Breast epithelium (tissue), 4 donors: Measurements from ENCODE around the gene PTBP1. TPM values are rescaled to one million over a fixed set of nuclear protein-coding genes. Genes with fewer than 3 reads are reported as not detected.

Experiments
- DNase-seq, 2 donors: peaks; one replicate each; pipeline ENCODE4 v3.0.0-alpha.2; 2019; ENCODE audit warnings: low spot score in 2 of 2
- H3K27ac ChIP-seq, 2 donors: fragments of 200-600 bp; sonication (generic) in 1 of 2; one replicate each; pipeline ENCODE4 v1.5.1; 2016 to 2019; ENCODE audit warnings: mild to moderate bottlenecking in 1 of 2
- H3K27me3 ChIP-seq, 2 donors: fragments of 200-600 bp; sonication (generic) in 1 of 2; one replicate each; pipeline versions ENCODE4 v1.5.1 to v1.6.0; 2017 to 2019; ENCODE audit warnings: control low read depth in 1 of 2, mild to moderate bottlenecking in 1 of 2
- H3K36me3 ChIP-seq: fragments of 200-600 bp; one replicate; pipeline ENCODE4 v1.5.1; 2019
- H3K4me1 ChIP-seq, 2 donors: fragments of 200-600 bp; sonication (generic); one replicate each; pipeline ENCODE4 v1.5.1; 2016 to 2019; ENCODE audit warnings: control low read depth in 1 of 2
- H3K4me3 ChIP-seq, 3 donors: fragments of 200-600 bp; sonication (generic); 1 replicate in 2 of 3; 2 replicates in 1 of 3; pipeline ENCODE4 v1.5.1; 2016 to 2019; ENCODE audit warnings: mild to moderate bottlenecking in 3 of 3, moderate library complexity in 2 of 3
- H3K9me3 ChIP-seq, 2 donors: fragments of 200-600 bp; sonication (generic) in 1 of 2; one replicate each; pipeline ENCODE4 v1.5.1; 2016 to 2019; ENCODE audit warnings: control low read depth in 1 of 2
- POLR2A ChIP-seq: fragments of 450-650 bp; IDR thresholded peaks from one replicate; pipeline ENCODE4 v1.6.1; 2016; ENCODE audit warnings: antibody characterized with exemption, mild to moderate bottlenecking, moderate library complexity
- POLR2AphosphoS5 ChIP-seq, 3 donors: sonication (generic); formaldehyde crosslinking; IDR thresholded peaks; one replicate each; pipeline ENCODE4 v1.6.1; 2017; ENCODE audit warnings: antibody characterized with exemption in 3 of 3
- intact Hi-C: fragments of 100-400 bp; cut with DNase I; formaldehyde crosslinking; loops from one replicate; pipeline ENCODE4 v1.15.1; 2023; ENCODE audit warnings: low total_unique reads
- total RNA-seq, 3 donors: library from RNA; depleted of rRNA; stranded (reverse); fragments of >200 nt; gene quantifications; one replicate each; pipeline ENCODE4 v1.1.0, GENCODE V29; 2016
- TF ChIP-seq, protein P1 (sequence below), 3 donors: fragments of 450-650 bp; IDR thresholded peaks; one replicate each; pipeline ENCODE4 v1.5.1; 2016 to 2017; ENCODE audit warnings: antibody characterized with exemption in 3 of 3, mild to moderate bottlenecking in 3 of 3, moderate library complexity in 3 of 3

The PTBP1 gene
- total RNA-seq, 3 donors from 2014 or later = 92.0 to 147 (median 131) TPM

DNA sequence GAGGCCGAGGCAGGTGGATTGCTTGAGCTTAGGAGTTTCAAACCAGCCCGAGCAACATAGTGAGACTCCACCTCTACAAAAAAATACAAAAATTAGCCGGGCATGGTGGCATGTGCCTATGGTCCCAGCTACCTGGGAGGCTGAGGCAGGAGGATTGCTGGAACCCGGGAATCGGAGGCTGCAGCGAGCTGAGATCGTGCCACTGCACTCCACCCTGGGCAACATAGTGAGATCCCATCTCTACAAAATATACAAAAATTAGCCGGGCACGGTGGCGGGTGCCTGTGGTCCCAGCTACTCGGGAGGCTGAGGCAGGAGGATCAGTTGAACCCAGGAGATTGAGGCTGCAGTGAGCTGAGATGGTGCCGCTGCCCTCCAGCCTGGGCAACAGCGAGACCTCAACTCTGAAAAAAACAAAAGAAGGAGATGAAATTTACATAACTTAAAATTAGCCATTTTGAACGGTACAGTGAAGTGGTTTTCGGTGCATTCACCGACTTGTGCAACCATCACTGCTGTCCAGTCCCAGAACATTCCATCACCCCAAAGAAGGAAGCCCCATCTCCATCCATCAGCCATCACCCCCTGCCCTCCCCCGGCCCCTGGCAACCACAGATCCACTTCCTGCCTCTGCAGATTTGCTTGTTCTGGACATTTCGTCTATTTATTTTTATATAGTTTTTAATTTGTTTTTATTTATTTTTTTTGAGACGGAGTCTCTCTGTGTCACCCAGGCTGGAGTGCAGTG is 28.8 kb downstream of the PTBP1 start:
- peaks cover 14 to 37% of the 10 kb centered on the region in 2 donors for H3K27me3 ChIP-seq
- DNase-seq = no peak
- intact Hi-C loops = no loop called here
- peaks cover 4 to 7% of the 10 kb centered on the region in 2 donors for H3K4me1 ChIP-seq
- no peak overlapping the region for H3K27ac ChIP-seq
- no peaks in the 10 kb centered on the region for H3K9me3 ChIP-seq
- TF ChIP-seq POLR2A = no peak
- TF ChIP-seq, protein P1, sequence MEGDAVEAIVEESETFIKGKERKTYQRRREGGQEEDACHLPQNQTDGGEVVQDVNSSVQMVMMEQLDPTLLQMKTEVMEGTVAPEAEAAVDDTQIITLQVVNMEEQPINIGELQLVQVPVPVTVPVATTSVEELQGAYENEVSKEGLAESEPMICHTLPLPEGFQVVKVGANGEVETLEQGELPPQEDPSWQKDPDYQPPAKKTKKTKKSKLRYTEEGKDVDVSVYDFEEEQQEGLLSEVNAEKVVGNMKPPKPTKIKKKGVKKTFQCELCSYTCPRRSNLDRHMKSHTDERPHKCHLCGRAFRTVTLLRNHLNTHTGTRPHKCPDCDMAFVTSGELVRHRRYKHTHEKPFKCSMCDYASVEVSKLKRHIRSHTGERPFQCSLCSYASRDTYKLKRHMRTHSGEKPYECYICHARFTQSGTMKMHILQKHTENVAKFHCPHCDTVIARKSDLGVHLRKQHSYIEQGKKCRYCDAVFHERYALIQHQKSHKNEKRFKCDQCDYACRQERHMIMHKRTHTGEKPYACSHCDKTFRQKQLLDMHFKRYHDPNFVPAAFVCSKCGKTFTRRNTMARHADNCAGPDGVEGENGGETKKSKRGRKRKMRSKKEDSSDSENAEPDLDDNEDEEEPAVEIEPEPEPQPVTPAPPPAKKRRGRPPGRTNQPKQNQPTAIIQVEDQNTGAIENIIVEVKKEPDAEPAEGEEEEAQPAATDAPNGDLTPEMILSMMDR (IDR thresholded peaks at IDR 0.05) = no peak
- TF ChIP-seq POLR2AphosphoS5 (IDR thresholded peaks at IDR 0.05) = no peak
- no peak overlapping the region for H3K4me3 ChIP-seq
- H3K36me3 ChIP-seq = no peaks in the 10 kb centered on the region

DNA sequence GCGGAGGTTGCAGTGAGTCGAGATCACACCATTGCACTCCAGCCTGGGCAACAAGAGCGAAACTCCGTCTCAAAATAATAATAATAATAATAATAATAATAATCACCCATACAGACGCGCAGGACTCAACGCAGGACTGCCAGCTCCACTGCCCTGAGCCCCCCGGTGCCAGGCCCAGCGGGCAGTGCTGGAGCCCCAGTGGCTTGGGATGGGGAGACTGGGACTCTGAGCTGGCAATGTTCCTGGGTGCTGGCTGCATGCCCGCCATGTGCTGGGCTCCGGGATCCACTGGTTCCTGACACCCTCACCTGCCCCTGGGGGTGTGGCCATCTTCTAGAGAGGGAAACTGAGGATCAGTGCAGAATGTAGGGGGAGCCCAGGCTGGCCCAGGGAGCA is 30.1 kb downstream of the PTBP1 start:
- H3K36me3 ChIP-seq = no peaks in the 10 kb centered on the region
- no peaks in the 10 kb centered on the region for H3K9me3 ChIP-seq
- no peak overlapping the region for H3K27ac ChIP-seq
- H3K27me3 ChIP-seq = peaks cover 5 to 38% of the 10 kb centered on the region in 2 donors
- TF ChIP-seq POLR2A (no peak), POLR2AphosphoS5 (IDR thresholded peaks at IDR 0.05) (no peak)
- TF ChIP-seq, protein P1 (IDR thresholded peaks at IDR 0.05) = no peak
- H3K4me3 ChIP-seq = no peak overlapping the region
- no peak for DNase-seq
- intact Hi-C loops = no loop called here
- H3K4me1 ChIP-seq = peaks cover 0 to 3% of the 10 kb centered on the region in 2 donors

DNA sequence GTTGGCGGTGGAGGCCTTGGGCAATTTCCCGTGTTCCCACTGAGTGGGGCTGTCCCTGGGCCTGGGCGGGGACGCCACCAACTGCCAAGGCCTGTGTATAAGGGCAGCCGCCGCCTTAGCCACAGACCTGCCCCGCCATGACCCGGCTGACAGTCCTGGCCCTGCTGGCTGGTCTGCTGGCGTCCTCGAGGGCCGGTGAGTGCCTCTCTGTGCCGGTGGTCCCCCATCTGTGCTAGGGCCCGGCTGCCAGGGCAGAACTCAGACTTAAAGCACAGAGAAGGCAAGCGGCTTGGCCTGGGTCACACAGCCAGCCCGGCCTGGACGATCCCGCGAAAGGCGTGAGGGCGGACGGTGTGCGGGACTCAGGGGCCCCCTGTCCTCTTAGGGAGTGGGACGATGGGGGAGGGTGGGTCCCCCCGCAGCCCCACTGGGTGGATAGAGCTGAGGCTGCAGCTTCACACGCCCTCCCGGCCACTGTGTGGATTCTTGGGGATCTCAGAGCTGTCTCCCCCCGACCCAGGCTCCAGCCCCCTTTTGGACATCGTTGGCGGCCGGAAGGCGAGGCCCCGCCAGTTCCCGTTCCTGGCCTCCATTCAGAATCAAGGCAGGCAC is 30.6 kb downstream of the PTBP1 start, which contains the start of gene AZU1:
Gene AZU1 (plus strand): TSS at position 128 of the 612 bp plus-strand sequence. CDS start 10 bp downstream, at position 138.
- H3K27me3 ChIP-seq = peaks cover 2 to 35% of the 10 kb centered on the region in 2 donors
- DNase-seq = no peak

DNA sequence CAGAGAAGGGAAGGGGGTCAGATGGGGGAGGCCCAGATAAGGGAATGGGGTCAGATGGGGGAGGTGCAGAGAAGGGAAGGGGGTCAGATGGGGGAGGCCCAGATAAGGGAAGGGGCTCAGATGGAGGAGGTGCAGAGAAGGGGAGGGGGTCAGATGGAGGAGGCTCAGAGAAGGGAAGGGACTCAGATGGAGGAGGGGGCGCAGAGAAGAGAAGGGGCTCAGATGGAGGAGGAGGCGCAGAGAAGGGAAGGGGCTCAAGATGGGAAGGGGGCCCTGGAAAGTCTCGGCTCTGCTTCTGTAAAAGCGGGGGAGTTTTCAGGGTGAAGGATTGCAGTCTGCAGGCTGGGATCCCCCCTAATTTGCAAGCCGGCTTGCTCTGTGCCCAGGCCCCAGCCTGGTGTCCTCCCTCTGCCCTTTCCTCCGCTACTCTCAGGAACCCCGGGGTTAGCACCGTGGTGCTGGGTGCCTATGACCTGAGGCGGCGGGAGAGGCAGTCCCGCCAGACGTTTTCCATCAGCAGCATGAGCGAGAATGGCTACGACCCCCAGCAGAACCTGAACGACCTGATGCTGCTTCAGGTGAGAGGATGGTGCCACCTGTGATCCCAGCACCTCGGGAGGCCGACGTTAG is 32.0 kb downstream of the PTBP1 start:
- TF ChIP-seq POLR2AphosphoS5 (IDR thresholded peaks at IDR 0.05) (no peak), POLR2A (no peak)
- TF ChIP-seq, protein P1 (IDR thresholded peaks at IDR 0.05) = no peak
- H3K27ac ChIP-seq = no peak overlapping the region
- no peak for DNase-seq
- peaks cover 2 to 28% of the 10 kb centered on the region in 2 donors for H3K27me3 ChIP-seq
- intact Hi-C loops = no loop called here
- no peak overlapping the region for H3K4me3 ChIP-seq
- no peaks in the 10 kb centered on the region for H3K36me3 ChIP-seq
- H3K9me3 ChIP-seq = no peaks in the 10 kb centered on the region
- H3K4me1 ChIP-seq = no peaks in the 10 kb centered on the region

More for the DNA sequence above, 30.6 kb downstream of the PTBP1 start, which contains the start of gene AZU1:
- no peaks in the 10 kb centered on the region for H3K36me3 ChIP-seq
- intact Hi-C loops = no loop called here
- TF ChIP-seq POLR2A (no peak), POLR2AphosphoS5 (IDR thresholded peaks at IDR 0.05) (no peak)
- TF ChIP-seq, protein P1 (IDR thresholded peaks at IDR 0.05) = no peak
- no peak within 1 kb of the TSS for H3K27ac ChIP-seq
- no peaks in the 10 kb centered on the region for H3K9me3 ChIP-seq
- H3K4me1 ChIP-seq = no peaks in the 10 kb centered on the region
- H3K4me3 ChIP-seq = no peak within 1 kb of the TSS
